Measurements from ENCODE around the gene PAX6.

PAX6 gene

GRCh38 chr11:31802609-31802989 lies 8.5 kb downstream of the PAX6 start:
- Histone ChIP-seq H3K36me3 (ENCODE audit: control insufficient read depth, insufficient read depth, low read length) (no peaks in the 10 kb centered on the region), H3K27ac (ENCODE audit: low read length) (no peak overlapping the region), H3K4me3 (ENCODE audit: low read length) (no peak overlapping the region), H3K9me3 (ENCODE audit: control insufficient read depth, insufficient read depth, low read length) (no peaks in the 10 kb centered on the region), H3K4me1 (ENCODE audit: control insufficient read depth, insufficient read depth, low read length) (peaks cover 4% of the 10 kb centered on the region; the same call in 1 of the 2 replicates), H3K27me3 (ENCODE audit: control insufficient read depth, insufficient read depth, low read length) (peaks cover 86% of the 10 kb centered on the region)
- no CpG with 5 or more reads among the region's 20 CpGs for WGBS (ENCODE audit: insufficient coverage, insufficient read length)
- no peak for DNase-seq (ENCODE audit: low read depth, low spot score)

DNA sequence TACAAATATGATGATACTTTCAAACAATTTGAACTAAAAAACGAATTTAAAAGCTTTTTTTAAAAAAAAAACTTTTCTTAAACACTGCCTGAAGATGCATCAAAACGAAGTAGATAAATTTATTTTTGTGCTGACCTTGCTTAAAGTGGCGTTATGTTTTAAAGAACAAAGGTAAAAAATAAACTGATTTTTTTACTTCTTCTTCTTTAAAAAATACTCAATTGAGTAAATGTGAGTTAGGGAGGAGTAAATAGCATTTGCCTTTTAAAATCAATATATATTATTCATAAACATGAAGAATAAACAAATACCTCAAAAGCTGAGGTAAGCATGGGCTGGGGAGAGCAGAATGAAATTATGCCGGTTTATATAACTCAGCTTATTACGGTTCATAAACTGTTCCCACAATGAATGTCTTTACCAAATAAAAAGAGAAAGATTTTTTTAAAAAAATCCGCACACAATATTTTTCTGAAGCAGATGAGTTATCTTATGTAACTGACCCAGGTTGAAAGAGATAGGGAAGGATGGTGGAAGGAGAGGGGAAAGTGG lies 9.0 kb downstream of the PAX6 start:
- WGBS (ENCODE audit: insufficient coverage, insufficient read length), result no CpG with 5 or more reads among the region's 6 CpGs
- Histone ChIP-seq H3K9me3 (ENCODE audit: control insufficient read depth, insufficient read depth, low read length) (no peaks in the 10 kb centered on the region), H3K27me3 (ENCODE audit: control insufficient read depth, insufficient read depth, low read length) (peaks cover 86% of the 10 kb centered on the region), H3K4me3 (ENCODE audit: low read length) (no peak overlapping the region), H3K36me3 (ENCODE audit: control insufficient read depth, insufficient read depth, low read length) (no peaks in the 10 kb centered on the region), H3K4me1 (ENCODE audit: control insufficient read depth, insufficient read depth, low read length) (peaks cover 4% of the 10 kb centered on the region; the same call in 1 of the 2 replicates), H3K27ac (ENCODE audit: low read length) (no peak overlapping the region)
- no peak for DNase-seq (ENCODE audit: low read depth, low spot score)

DNA sequence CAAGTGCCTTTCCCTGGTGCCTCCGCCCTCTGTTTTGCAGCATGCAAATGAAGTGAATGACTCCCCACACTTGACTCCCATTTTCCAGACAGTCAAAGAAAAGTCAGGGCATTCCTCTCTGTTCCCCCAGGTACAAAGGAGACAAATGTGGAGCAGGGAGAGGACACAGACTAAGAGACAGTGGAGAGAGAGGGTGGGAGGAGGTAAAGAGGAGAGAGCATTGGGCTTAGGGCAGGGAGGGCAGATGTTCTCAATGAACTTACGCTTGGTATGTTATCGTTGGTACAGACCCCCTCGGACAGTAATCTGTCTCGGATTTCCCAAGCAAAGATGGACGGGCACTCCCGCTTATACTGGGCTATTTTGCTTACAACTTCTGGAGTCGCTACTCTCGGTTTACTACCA lies 9.8 kb downstream of the PAX6 start:
- peaks cover 4% of the 10 kb centered on the region; the same call in 1 of the 2 replicates for H3K4me1 ChIP-seq (ENCODE audit: control insufficient read depth, insufficient read depth, low read length)
- no peak for DNase-seq (ENCODE audit: low read depth, low spot score)
- no peak overlapping the region for H3K27ac ChIP-seq (ENCODE audit: low read length)
- H3K36me3 ChIP-seq (ENCODE audit: control insufficient read depth, insufficient read depth, low read length), result no peaks in the 10 kb centered on the region
- H3K27me3 ChIP-seq (ENCODE audit: control insufficient read depth, insufficient read depth, low read length), result peaks cover 86% of the 10 kb centered on the region
- no CpG with 5 or more reads among the region's 9 CpGs for WGBS (ENCODE audit: insufficient coverage, insufficient read length)
- no peaks in the 10 kb centered on the region for H3K9me3 ChIP-seq (ENCODE audit: control insufficient read depth, insufficient read depth, low read length)
- no peak overlapping the region for H3K4me3 ChIP-seq (ENCODE audit: low read length)

- H3K27me3 ChIP-seq (ENCODE audit: control insufficient read depth, insufficient read depth, low read length), result peaks cover 88% of the 10 kb centered on the region
- no peak overlapping the region for H3K4me3 ChIP-seq (ENCODE audit: low read length)
- WGBS (ENCODE audit: insufficient coverage, insufficient read length), result no CpG with 5 or more reads among the region's 23 CpGs
- H3K4me1 ChIP-seq (ENCODE audit: control insufficient read depth, insufficient read depth, low read length), result peaks cover 4% of the 10 kb centered on the region; the same call in 1 of the 2 replicates
- no peaks in the 10 kb centered on the region for H3K9me3 ChIP-seq (ENCODE audit: control insufficient read depth, insufficient read depth, low read length)
- no peak for DNase-seq (ENCODE audit: low read depth, low spot score)
- H3K27ac ChIP-seq (ENCODE audit: low read length), result no peak overlapping the region
- H3K36me3 ChIP-seq (ENCODE audit: control insufficient read depth, insufficient read depth, low read length), result no peaks in the 10 kb centered on the region
Measured at GRCh38 chr11:31800398-31801265, 10.5 kb downstream of the PAX6 start.

DNA sequence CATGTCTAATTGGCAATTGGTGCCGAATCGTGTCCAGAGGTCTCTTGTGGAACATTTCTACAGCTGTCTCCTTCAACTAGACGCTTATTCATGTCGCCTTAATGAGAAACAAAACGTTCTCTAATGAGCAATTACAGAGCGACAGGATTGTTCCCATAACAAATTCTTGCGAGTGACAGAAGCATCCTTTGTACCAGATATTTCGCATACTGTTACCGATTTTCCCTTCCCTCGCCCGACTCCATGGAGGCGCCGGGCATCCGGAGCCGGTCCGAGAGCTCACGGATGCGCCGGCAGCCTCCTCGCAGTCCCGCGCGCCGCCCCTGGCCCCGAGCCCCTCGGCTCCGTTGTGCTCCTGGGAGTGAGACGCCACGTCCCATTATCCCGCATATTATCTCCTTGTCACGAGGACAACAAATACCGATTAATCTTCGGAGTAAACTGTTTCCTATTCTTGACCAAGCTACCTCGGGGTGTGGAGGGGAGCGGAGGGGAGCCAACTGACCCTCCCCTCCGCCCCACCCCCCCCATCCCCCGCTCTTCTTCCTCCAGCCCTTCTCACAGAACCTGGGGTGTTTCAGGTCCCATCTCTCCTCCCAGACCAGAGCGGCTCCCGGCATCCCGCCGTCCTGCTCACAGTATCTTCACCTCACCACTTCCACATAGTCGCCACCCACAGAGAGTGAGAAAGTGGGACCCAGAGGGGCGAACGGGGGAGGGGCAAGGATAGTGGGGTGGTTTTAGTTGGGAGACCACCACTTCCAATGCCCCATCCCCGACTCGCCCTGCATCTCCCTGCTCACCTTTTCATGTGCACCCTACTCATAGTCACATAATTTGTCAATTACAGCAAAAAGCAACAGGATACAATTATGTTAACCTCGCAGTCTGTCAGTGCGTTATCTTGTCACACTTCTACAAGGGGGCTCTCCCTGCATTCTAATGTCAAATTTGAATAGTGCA lies 11.4 kb downstream of the PAX6 start:
- H3K4me3 ChIP-seq (ENCODE audit: low read length), result no peak overlapping the region; the same call in 1 of the 2 replicates
- H3K27ac ChIP-seq (ENCODE audit: low read length), result no peak overlapping the region
- peaks cover 3% of the 10 kb centered on the region; the same call in 1 of the 2 replicates for H3K4me1 ChIP-seq (ENCODE audit: control insufficient read depth, insufficient read depth, low read length)
- H3K9me3 ChIP-seq (ENCODE audit: control insufficient read depth, insufficient read depth, low read length), result no peaks in the 10 kb centered on the region
- no CpG with 5 or more reads among the region's 48 CpGs for WGBS (ENCODE audit: insufficient coverage, insufficient read length)
- H3K36me3 ChIP-seq (ENCODE audit: control insufficient read depth, insufficient read depth, low read length), result no peaks in the 10 kb centered on the region
- no peak for DNase-seq (ENCODE audit: low read depth, low spot score)
- H3K27me3 ChIP-seq (ENCODE audit: control insufficient read depth, insufficient read depth, low read length), result peaks cover 81% of the 10 kb centered on the region

GRCh38 chr11:31798554-31799434 lies 12.3 kb downstream of the PAX6 start:
- Histone ChIP-seq H3K9me3 (ENCODE audit: control insufficient read depth, insufficient read depth, low read length) (no peaks in the 10 kb centered on the region), H3K27ac (ENCODE audit: low read length) (no peak overlapping the region), H3K27me3 (ENCODE audit: control insufficient read depth, insufficient read depth, low read length) (peaks cover 71% of the 10 kb centered on the region), H3K4me3 (ENCODE audit: low read length) (peak overlapping the region; percentile 32; the same call in 1 of the 2 replicates), H3K4me1 (ENCODE audit: control insufficient read depth, insufficient read depth, low read length) (peaks cover 1% of the 10 kb centered on the region; the same call in 1 of the 2 replicates), H3K36me3 (ENCODE audit: control insufficient read depth, insufficient read depth, low read length) (no peaks in the 10 kb centered on the region)
- WGBS (ENCODE audit: insufficient coverage, insufficient read length), result no CpG with 5 or more reads among the region's 60 CpGs
- DNase-seq (ENCODE audit: low read depth, low spot score), result no peak

DNA sequence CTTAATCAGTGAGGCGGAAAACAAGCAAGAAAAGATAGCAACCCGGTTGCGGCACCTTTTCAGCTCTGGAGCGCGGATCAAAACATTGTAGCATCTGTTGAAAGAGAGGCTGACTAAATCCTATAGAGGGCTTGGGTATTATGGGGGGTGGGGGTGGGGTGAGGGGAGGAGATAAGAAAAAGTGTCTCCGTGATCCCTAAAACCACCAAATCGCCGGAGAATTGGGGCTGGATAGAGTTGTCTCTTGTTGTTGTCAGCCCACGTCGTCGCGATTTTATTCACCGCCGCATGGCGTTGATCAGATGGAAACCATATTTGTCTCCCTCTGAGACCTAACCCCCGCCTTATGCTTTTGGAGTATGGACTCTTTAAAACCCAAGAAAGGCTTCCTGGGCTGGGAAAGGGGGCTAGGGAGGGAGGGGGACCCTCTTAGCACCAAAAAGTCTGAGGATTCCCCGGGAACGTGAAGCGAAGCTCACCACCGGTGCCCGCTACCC lies 13.0 kb downstream of the PAX6 start:
- Histone ChIP-seq H3K27ac (ENCODE audit: low read length) (no peak overlapping the region), H3K4me1 (ENCODE audit: control insufficient read depth, insufficient read depth, low read length) (peaks cover 1% of the 10 kb centered on the region; the same call in 1 of the 2 replicates), H3K27me3 (ENCODE audit: control insufficient read depth, insufficient read depth, low read length) (peaks cover 64% of the 10 kb centered on the region), H3K36me3 (ENCODE audit: control insufficient read depth, insufficient read depth, low read length) (no peaks in the 10 kb centered on the region), H3K9me3 (ENCODE audit: control insufficient read depth, insufficient read depth, low read length) (no peaks in the 10 kb centered on the region), H3K4me3 (ENCODE audit: low read length) (peak overlapping the region; percentile 32; the same call in 1 of the 2 replicates)
- WGBS (ENCODE audit: insufficient coverage, insufficient read length), result no CpG with 5 or more reads among the region's 21 CpGs
- DNase-seq (ENCODE audit: low read depth, low spot score), result no peak

GRCh38 chr11:31797190-31798056 lies 13.7 kb downstream of the PAX6 start:
- peaks cover 58% of the 10 kb centered on the region for H3K27me3 ChIP-seq (ENCODE audit: control insufficient read depth, insufficient read depth, low read length)
- H3K36me3 ChIP-seq (ENCODE audit: control insufficient read depth, insufficient read depth, low read length), result no peaks in the 10 kb centered on the region
- no peaks in the 10 kb centered on the region for H3K9me3 ChIP-seq (ENCODE audit: control insufficient read depth, insufficient read depth, low read length)
- H3K4me3 ChIP-seq (ENCODE audit: low read length), result no peak overlapping the region
- no peak overlapping the region for H3K27ac ChIP-seq (ENCODE audit: low read length)
- no peak for DNase-seq (ENCODE audit: low read depth, low spot score)
- no CpG with 5 or more reads among the region's 31 CpGs for WGBS (ENCODE audit: insufficient coverage, insufficient read length)
- peaks cover 1% of the 10 kb centered on the region; the same call in 1 of the 2 replicates for H3K4me1 ChIP-seq (ENCODE audit: control insufficient read depth, insufficient read depth, low read length)
